Measurements from ENCODE around the gene BRME1.

Gene BRME1

GRCh38 chr19:13934785-13935109, 28.8 kb upstream of the BRME1 start (continued):
- TF ChIP-seq ZNF362 (tag by site-specific recombination; IDR thresholded peaks at IDR 0.05) (no peak), ZNF10 (tag by site-specific recombination; IDR thresholded peaks at IDR 0.05) (no peak), ZNF221 (tag by site-specific recombination; IDR thresholded peaks at IDR 0.05; ENCODE audit: borderline replicate concordance) (no peak), TRIM28 (IDR thresholded peaks at IDR 0.05; ENCODE audit: borderline replicate concordance, low read length) (no peak), ZNF76 (tag by site-specific recombination; IDR thresholded peaks at IDR 0.05; ENCODE audit: borderline replicate concordance, low read depth) (no peak), HOXD13 (CRISPR knock-in tag; IDR thresholded peaks at IDR 0.05; ENCODE audit: borderline replicate concordance) (peak; percentile 49; the same call in 1 of the 2 replicates), ZNF701 (tag by site-specific recombination; IDR thresholded peaks at IDR 0.05) (no peak), ZNF366 (tag by site-specific recombination; conservative IDR thresholded peaks at IDR 0.05) (no peak), ZNF830 (tag by site-specific recombination; IDR thresholded peaks at IDR 0.05; ENCODE audit: low read depth) (no peak), ZFP37 (tag by site-specific recombination; IDR thresholded peaks at IDR 0.05) (no peak), OSR2 (tag by site-specific recombination; IDR thresholded peaks at IDR 0.05) (no peak), ZNF843 (tag by site-specific recombination; IDR thresholded peaks at IDR 0.05) (no peak), ZNF311 (tag by site-specific recombination; IDR thresholded peaks at IDR 0.05; ENCODE audit: borderline replicate concordance) (0 out of 2 replicates have a peak, but pooled peaks have one; percentile 39), ZNF555 (tag by site-specific recombination; conservative IDR thresholded peaks at IDR 0.05) (no peak)

DNA sequence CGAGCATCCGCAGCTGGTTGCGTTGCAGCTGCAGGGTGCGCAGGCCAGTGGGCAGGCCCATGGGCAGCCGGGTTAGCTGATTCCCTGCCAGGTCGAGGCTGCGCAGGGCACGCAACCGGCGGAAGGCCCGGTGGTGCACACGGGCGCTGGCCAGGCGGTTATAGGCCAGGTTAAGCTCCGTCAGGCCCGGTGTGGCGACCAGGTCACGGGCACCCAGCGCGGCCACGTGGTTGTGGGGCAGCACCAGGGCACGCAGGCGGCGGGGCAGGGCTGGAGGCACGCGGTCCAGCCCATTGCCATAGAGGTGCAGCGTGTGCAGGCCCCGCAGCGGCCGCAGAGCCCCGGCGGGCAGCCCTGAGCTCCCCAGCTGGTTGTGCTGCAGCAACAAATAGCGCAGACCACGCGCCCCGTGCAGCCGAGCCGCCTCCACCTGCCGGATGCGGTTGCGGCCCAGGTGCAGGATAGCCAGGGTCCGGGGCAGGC, 27.0 kb upstream of the BRME1 start:
- Histone ChIP-seq H3K36me3 (ENCODE audit: control insufficient read depth in 2 of 2, insufficient read depth in 1 of 2, low read length in 2 of 2) (peaks cover 0 to 23% of the 10 kb centered on the region in 2 experiments; a peak in 1 of 3 replicates), H3K27ac (ENCODE audit: extremely low read depth, low read depth, low read length) (no peak overlapping the region), H3K9me3 (ENCODE audit: control insufficient read depth, insufficient read depth, low read depth, low read length) (no peaks in the 10 kb centered on the region), H3K4me3 (ENCODE audit: low read depth, low read length) (no peak overlapping the region), H3K4me1 (ENCODE audit: control insufficient read depth, insufficient read depth, low read length) (no peaks in the 10 kb centered on the region)
- ChIA-PET CTCF (interaction anchor here (1.3 to 2.1 kb wide), 2 partner anchors 20 to 115 kb away, joined by 4 to 8 read pairs; no protein-coding TSS in a partner anchor), POLR2A (no interaction called here)
- TF ChIP-seq ZBTB6 (tag by site-specific recombination; IDR thresholded peaks at IDR 0.05) (no peak), ZNF335 (tag by site-specific recombination; conservative IDR thresholded peaks at IDR 0.05) (no peak), MYNN (tag by site-specific recombination; IDR thresholded peaks at IDR 0.05; ENCODE audit: borderline replicate concordance) (no peak), ZNF555 (tag by site-specific recombination; conservative IDR thresholded peaks at IDR 0.05) (no peak), RBAK (tag by site-specific recombination; IDR thresholded peaks at IDR 0.05) (no peak), HOXD13 (CRISPR knock-in tag; IDR thresholded peaks at IDR 0.05; ENCODE audit: borderline replicate concordance) (no peak), ZNF280D (tag by site-specific recombination; IDR thresholded peaks at IDR 0.05) (no peak), ZNF214 (tag by site-specific recombination; IDR thresholded peaks at IDR 0.05; ENCODE audit: borderline replicate concordance) (no peak)
- TF ChIP-seq, protein P1, sequence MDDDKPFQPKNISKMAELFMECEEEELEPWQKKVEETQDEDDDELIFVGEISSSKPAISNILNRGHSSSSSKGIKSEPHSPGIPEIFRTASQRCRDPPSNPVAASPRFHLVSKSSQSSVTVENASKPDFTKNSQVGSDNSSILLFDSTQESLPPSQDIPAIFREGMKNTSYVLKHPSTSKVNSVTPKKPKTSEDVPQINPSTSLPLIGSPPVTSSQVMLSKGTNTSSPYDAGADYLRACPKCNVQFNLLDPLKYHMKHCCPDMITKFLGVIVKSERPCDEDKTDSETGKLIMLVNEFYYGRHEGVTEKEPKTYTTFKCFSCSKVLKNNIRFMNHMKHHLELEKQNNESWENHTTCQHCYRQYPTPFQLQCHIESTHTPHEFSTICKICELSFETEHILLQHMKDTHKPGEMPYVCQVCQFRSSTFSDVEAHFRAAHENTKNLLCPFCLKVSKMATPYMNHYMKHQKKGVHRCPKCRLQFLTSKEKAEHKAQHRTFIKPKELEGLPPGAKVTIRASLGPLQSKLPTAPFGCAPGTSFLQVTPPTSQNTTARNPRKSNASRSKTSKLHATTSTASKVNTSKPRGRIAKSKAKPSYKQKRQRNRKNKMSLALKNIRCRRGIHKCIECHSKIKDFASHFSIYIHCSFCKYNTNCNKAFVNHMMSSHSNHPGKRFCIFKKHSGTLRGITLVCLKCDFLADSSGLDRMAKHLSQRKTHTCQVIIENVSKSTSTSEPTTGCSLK (tag by site-specific recombination; IDR thresholded peaks at IDR 0.05) = no peak
- TF ChIP-seq, protein P2, sequence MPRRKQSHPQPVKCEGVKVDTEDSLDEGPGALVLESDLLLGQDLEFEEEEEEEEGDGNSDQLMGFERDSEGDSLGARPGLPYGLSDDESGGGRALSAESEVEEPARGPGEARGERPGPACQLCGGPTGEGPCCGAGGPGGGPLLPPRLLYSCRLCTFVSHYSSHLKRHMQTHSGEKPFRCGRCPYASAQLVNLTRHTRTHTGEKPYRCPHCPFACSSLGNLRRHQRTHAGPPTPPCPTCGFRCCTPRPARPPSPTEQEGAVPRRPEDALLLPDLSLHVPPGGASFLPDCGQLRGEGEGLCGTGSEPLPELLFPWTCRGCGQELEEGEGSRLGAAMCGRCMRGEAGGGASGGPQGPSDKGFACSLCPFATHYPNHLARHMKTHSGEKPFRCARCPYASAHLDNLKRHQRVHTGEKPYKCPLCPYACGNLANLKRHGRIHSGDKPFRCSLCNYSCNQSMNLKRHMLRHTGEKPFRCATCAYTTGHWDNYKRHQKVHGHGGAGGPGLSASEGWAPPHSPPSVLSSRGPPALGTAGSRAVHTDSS (tag by site-specific recombination; IDR thresholded peaks at IDR 0.05) = no peak

All from HEK293 (cell line).